HG03045 (cell line): ENCODE data around the gene NID2.

ENCODE experiments used
- ATAC-seq: cut with Tn5 transposase; IDR thresholded peaks from one replicate; pipeline ENCODE4 v1.9.1; 2021; ENCODE audit warnings: mild to moderate bottlenecking, moderate library complexity; ENCODE audit not compliant: unreplicated experiment

NID2 gene

DNA sequence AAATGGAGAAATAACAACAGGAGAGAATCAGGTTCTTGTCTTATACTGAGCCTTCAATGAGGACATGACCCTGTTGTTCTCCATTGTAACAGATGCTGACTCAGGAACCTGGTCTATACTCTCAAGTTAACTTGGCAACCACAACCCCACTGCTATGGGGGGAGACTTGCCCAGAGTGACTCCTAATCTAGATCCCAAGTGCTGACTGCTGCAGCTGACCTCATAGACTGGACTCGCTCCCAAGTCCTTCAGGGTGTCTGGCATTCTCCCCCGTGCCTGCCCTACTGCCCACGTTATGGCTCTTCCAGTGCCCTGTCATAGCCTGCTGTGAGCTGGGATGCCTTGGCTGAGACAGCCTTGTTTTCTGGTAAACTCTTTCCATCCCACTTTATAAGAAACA lies 37.1 kb downstream of the NID2 start:
- no peak for ATAC-seq

DNA sequence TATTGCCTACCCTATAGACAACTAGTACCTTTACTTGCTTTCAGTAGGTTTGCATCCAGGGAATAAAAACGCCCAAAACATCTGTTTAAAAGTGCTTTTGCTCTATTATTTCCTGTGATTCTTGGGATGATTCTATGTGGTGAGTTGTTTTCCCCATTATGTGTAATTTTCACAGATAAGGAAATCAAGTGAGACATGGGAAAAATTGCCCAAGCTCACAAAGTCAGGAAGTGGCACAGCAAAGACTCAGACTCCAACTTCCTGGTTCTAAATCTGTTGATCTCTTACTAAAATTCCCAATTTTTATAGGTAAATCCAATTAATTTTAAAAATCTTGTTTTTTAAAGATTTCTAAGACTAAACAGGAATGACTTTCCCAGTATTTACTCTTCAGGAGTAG lies 39.0 kb downstream of the NID2 start:
- ATAC-seq, result no peak

DNA sequence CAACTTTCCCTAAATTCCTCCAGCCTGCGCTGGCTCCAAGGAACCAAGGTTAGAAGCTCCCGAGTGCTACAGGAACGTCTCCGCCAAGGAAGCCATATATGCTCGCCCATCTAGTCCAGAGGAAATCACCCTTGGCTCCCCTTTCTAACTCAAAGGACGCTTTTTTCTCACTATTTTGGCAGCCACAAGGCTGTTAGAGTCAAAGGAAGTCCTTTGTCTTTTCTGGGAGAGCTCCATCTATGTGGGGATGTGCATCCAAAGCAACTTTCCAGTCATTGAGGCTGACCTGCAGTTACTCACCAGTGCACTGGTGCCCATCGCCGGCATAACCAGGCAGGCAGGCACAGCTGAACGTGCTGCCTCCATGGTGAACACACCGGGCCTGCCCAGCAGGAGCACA lies 42.0 kb downstream of the NID2 start:
- ATAC-seq, result no peak

DNA sequence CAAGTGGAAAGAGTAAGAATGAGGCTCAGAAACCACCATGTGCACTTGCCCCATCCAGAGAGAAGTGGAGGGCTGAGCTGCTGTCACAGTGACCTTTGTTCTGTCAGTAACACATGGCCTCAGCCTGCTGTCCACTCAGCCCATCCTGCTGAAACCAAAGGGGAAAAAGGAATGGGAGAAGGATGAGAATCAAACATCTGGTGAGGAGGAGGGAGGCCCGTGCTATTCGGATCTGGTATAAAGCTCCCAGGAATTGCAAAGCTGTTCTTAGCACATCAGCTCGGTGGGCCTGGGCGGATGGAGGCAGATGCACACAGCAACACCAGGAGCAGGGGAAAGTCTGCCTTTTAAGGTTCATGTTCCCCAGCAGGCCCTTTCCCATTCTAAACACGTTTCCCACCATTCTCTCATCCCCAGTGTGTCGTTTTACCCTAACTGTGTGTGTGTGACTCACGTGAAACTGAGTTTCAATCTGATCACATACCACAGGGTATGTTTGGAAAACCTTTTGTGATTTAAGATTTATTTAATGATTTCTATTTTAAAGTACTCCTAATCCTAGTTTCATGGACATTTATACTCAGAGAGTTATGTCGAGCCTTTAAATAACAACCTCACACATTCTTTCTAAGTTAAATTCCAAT lies 42.7 kb downstream of the NID2 start:
- ATAC-seq, result no peak

DNA sequence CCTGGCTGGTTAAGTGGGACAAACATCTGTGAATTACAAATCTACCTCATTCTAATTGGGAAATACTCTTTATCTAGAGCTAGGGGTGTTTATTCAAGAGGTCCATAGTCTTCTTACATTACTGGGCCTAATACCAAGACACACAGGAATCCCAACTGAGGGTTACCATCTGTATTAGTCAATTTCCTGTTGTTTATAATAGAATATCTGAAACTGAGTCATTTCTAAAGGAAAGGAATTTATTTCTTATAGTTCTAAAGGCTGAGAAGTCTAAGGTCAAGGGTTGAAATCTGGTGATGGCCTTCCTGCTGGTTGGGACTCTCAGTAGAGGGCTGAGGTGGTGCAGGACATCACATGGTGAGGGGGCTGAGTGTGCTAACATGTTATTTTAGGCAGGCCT lies 43.5 kb downstream of the NID2 start:
- ATAC-seq, result no peak

DNA sequence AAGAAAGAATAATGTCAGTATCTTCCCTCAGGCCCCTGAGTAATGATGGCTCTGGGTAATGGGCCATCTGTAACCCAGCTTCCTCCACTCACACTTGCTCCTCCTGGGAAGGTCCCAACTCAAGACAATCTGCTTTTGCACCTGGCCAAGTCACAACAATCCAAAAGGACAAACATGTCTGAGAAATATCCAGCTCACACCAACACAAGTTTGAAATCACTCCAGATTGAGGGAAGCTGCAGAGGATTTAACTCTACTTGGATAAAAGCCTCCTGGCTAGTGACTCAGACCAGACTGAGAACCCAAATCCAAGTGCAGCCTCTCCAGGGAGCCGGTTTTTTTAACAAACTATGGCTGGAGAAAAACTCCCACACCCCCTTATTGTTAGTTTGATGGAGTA lies 45.3 kb downstream of the NID2 start:
- ATAC-seq, result no peak

DNA sequence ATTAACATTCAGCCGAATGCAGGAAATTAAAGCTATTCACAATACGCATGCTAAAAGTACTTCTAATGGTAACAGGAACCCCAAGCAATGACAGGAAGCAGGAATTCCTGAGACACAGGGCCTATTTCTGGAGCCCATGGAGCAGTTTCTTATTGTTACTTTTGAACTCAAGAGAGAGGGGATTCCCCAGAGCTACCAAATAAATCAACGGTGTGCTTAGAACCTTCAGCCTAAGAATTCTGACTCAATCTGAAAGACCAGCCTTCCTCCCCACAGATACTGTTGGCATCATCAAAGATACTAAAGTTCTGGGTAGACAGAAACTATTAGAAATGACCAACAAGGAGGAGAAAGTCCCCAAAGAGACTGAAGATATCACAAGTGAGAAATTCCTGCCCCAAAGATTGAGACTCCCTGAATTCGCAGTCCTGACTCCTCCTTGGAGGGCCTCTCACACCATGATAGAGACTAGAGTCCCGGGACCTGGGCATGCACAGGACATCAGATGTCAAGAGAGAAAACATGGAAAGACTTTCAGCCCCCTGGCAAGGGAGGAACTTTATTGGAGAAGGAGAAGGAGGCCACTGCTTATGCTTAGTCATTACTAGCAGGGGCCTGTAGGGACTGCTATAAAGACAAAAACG lies 46.8 kb downstream of the NID2 start:
- peak; percentile 72 for ATAC-seq

DNA sequence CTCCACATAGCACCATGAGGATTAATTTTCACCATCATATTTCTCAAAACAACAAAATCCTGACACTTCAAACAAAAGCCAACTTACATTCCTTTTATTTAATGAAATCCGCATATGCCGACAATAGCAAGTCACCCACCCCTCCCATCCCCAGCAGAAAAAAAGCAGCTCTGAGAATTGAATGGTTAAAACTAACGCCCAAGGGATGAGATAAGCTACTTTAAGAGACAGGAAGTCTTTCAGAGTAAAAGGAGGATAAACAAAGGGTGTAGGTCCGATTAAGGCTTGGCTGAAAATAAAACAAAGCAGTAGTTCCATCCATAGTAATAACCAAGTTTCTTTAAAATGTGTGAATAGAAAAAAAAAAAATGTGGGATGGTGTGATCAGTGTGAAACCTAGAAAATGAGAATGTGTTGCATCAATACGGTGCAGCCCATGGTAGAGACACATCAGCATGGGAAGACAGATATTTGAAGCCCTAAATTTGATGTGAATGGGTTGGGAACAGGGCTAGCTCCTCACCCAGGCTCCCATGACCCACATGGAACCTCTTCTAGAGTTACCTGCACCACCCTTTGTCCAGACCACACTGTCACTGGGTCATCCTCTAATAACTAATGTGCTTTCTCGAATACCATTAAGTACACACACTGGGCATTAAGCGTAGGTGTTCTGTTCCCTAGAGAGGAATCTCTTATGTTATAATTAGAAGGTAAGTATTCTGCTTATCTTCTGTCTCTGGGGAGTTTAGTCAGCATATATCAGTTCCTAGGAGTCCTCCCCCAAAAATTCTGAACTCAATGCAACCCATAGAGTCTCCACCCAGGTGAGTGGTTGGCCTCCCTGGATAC lies 47.8 kb downstream of the NID2 start:
- no peak for ATAC-seq

DNA sequence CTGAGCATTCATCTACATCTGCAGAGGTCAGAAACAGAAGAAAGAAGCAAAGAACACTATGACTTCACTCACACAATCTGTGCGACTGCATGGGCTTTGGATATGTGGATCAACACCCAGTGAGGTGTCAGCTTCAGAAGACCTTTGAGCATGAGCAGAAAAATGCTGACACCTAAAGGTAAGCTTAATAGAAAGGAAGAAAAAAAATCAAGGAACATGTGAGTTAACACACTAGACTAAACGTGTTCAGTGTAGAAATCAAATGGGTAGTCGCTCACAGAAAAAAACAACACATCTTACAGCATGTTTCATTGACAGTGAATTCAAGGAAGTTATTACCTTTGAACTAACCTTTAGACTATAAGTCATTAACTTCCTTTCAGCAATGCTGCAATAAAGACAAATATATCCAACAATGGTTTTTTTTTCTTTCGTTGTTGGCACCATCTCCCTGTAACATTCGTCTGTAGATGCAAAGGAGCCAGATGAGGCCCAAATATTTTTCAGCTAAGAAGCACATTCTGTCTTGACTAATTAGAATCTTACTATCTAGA lies 48.6 kb downstream of the NID2 start:
- ATAC-seq, result no peak

DNA sequence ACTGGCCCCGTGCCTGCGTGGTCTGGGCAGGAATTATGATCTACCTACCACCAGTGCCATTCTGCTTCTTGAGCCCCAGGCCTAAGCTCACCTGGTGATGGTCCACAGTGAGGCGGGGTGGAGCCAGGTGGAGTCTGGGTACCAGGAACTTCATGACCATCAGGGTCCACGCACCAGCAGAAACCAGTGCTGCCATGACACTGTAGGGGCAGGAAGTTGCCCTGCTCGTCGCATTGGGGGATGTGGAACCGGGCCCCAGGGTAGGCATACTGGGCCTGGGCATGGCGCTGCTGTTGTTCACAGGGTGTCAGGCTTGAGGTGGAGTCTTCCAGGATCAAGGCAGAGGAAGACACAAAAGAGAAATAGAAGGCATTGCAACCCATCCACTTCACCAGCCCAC lies 49.9 kb downstream of the NID2 start:
- no peak for ATAC-seq

DNA sequence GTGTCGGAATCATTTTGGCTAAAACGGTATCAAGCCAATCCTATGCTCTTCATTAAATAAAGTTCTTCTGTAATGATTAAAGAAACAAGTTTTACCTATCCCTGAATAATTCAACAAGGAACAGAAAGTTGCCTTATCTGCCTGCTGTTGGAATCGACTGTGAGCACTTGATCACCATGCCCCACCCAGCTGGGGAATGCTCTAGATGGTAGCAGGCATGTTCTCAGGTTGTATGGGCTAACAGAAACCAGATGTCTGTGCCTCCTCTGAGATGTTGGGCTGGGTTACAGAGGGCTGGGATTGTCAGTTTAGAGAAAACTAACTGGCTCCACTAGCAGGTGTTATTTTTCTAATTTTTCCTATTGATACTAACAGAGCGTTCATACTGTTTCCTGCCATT lies 50.6 kb downstream of the NID2 start:
- ATAC-seq, result no peak

DNA sequence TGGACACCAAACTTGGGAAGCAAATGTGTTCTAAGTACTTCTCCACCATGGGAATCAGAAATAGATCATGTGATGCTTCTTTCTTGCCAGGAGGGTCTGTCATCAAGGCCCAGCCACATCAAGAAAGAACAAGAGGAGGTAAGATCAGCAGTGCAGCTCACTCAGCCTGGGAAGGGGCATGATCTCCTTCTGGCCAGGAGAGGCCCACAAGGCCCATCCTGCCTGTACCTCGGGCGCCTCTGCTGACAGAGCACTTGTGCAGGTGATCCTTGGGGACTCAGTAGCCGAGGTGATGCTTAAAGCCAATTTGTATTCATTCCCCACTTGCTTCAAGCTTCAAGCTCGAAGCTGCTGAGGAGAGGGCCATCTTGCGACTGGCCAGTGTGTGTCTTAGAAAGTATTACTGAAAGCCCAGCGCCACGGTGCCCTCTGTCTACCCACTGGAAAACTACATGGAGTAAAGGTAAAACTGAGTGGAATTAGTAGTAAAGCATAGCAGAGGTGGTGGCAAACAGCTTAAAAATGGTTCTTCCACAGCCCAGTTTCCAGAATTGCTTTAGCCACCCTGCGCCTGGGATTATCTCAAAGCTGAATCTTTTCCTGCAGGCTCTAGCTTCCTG lies 53.3 kb downstream of the NID2 start:
- no peak for ATAC-seq

DNA sequence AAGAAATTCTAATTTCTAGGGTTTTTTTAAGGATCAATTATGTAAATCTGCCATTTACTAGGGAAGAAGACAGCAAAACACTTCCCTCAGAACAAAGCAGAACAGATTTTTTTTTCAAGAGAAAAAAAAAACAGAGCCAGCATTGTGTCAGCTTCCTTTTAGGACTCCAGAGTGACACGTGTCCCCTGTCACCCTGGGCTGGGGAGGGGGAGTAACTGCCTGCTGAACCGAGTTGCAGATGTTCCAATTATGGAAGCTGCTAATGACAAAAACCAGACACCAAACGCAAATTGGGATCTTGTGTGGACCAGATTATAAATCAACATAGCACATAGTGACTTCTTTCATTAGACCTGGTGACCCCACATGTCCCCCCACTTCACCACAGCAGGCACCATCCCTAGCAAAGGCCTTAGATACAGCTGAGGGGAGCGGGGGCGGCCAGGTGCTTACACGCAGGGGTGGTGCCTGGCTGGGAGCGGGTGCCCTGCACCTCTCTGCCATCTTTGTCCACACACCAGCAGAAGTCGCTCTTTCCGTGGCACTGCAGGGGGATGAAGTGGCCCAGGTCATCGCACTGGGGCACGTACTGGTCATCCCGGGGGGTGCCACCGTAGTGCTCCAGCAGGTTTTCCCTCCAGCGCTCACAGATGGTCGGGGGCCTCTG lies 54.1 kb downstream of the NID2 start:
- no peak for ATAC-seq

DNA sequence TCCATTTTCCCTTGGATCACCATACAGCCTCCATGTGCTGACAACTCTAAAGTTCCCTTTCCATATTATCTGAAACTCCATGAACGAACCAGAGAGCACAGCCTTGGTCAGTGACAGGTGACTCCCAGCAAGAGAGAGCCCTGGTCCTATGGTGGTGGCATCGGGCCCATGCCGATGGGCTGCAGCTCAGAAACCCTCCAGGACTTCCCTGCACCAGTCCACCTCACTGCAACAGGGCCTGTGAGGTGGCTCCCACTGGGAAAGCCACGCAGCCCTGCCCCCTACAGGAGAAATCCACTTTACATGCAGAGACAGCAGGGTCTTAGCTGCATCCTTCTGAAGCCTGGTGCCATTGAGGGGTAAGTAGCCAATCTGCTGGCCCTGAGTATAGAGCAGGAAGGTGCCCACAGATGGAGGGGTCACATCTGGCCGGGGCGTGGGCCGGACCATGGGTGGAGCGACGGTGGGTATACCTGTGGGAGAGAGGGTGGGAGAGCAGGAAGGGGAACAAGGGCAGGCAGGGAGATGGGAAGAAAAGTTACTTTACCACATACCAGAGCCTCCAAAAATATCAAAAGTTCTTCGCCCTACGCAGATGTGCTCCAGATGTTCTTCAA lies 54.8 kb downstream of the NID2 start:
- no peak for ATAC-seq

DNA sequence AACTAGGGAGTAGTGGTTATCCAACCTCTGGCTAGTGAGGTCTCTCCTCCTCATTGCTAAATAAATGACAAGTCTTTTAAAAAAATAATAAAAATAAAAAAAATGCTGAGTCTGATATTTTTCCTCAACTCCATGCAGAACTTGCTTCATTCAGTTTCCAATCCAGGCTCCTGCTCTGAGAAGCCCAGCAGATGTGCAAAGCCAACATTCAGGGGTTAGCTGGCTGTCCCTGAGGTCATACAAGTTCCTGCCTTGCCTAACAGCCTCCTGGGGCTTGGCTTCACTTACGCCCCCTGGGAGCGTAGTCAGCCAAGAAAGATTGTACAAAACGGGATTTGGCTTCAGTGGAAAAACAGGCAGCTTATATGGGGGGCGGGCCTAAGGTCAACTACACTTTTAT lies 56.2 kb downstream of the NID2 start:
- ATAC-seq, result no peak

DNA sequence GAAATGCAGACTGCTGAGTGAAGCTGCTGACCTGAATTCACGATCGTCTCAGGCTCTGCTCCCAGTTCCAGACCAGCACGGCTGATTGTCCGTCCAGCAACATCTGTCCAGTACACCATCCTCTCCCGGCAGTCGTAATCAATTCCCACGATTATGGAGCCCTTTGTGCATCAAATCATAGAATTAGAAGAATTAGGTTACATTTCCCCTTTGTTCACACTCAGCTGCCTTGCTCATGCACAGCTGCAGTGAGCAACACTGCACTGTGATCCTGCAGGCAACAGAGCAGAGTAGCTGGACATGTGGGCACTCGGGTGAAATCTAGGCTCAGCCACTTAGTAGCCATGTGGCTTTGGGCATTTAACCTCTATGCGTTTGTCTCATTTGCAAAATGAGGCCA lies 57.3 kb downstream of the NID2 start:
- no peak for ATAC-seq

DNA sequence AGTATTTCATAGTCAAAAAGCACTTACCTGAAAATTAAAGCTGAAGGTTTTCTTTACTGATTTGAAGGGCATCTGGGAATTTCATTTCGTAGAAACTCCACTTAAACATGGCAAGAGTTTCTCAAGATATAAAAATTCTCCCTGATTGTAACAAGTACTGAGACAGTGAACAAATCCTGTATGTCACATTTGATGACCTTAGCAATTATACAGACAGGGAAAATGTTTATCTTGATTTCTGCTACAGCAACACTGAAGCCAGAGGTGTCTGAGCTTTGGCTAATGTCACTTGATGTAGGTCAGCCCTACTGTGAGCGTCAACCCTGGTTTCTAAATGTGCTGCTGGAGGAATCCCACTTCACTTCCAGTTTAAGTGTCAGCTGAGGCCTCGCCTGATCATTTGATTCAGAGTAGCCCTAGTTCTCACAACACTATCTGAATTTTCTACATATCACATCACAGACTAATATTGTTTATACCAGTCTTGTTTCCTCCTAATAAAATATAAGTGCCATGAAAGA lies 58.6 kb downstream of the NID2 start:
- ATAC-seq, result no peak

DNA sequence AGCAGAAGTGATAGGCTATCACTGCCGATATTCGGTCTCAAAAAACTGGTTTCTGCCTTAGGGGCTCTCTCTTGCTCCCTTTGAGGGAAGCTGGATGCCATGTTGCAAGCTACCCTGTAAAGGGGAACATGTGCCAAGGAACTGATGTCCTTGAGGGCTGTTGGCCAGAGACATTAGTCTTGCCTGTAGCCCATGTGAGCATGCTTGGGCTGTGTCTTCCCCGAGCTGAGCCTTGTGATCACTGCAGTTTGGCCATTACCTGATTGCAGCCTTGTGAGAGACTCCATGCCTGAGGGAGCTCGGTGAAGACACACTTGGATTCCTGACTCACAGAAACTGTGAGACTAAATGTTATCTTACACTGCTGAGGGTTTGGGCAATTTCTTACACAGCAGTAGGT lies 60.7 kb downstream of the NID2 start:
- ATAC-seq, result no peak

DNA sequence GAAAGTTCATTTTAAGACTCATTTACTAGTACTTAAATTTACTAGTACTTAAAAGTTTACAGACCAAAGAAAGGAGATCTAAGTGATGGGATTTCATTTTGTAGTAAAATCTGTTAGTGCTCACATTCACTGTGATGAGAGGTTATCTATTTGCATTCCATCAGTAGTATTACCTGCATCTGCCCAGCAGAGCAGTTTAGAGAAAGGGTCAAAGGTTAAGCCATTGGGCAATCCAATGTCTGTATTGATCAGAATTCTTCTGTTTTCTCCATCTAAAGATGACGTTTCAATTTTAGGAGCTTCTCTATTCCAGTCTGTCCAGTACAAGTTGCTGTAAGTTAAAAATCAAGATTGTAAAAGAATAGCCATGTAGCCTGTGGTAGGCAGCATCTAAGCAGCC lies 61.2 kb downstream of the NID2 start:
- ATAC-seq, result no peak

DNA sequence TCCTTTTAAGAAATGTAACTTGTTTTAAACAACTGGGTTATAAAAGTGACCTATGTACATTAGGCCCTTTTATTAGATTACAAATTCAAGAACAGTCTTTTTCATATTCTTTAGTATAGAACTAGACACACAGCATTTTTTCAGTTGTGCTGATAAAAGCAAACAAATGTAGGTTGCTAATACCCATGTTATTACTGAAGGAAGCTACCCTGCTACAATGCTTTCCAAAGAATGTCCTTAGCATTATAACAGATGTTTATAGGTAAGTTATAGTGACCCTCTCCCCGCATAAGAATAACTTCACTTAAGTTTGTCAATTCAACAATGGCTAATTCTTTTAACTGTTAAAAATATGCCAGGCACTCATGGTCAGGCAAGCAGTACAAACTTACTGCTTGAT lies 61.6 kb downstream of the NID2 start:
- no peak for ATAC-seq
